H1 (cell line): ENCODE data around the gene CPA1. TPM values are rescaled to one million over a fixed set of nuclear protein-coding genes. Genes with fewer than 3 reads are reported as not detected.

ENCODE experiments used
- CTCF ChIA-PET: fragments of 300-600 bp; sonication (Branson Sonifier 250); formaldehyde crosslinking; loops from one replicate; lab custom pipeline; 2021; ENCODE audit not compliant: partially characterized antibody; lab: Charles Lee
- POLR2A ChIA-PET: fragments of 300-600 bp; sonication (Branson Sonifier 250); formaldehyde crosslinking; loops from one replicate; lab custom pipeline; 2021; ENCODE audit warnings: inconsistent platforms; ENCODE audit not compliant: partially characterized antibody; lab: Charles Lee
- DNase-seq, 2 experiments: peaks; one replicate each; pipeline versions ENCODE4 v3.0.0 to v3.0.0-alpha.2; 2010 to 2022; ENCODE audit warnings: low spot score in 2 of 2, low read depth in 1 of 2, mixed read lengths in 1 of 2
- FAIRE-seq: peaks from 2 replicates; lab custom pipeline; 2011; peaks lifted over from hg19 to GRCh38; lab: Jason Lieb, UNC
- H2AFZ ChIP-seq: 2 replicates; pipeline ENCODE4 v1.8.1; 2012; ENCODE audit warnings: low read length, inconsistent platforms
- H2AK5ac ChIP-seq: 2 replicates; pipeline ENCODE4 v1.6.1; 2013; ENCODE audit warnings: low read depth, low read length
- H2BK120ac ChIP-seq: replicated peaks from 2 replicates; pipeline ENCODE3; 2013; ENCODE audit warnings: low read depth, low read length, inconsistent platforms
- H2BK12ac ChIP-seq: 2 replicates; pipeline ENCODE4 v1.6.1; 2013; ENCODE audit warnings: low read depth, low read length
- H2BK15ac ChIP-seq: 2 replicates; pipeline ENCODE4 v1.6.1; 2013; ENCODE audit warnings: low read length
- H2BK20ac ChIP-seq: 2 replicates; pipeline ENCODE4 v1.6.1; 2013; ENCODE audit warnings: low read length
- H2BK5ac ChIP-seq: 2 replicates; pipeline ENCODE4 v1.6.1; 2013; ENCODE audit warnings: low read depth, low read length
- H3K14ac ChIP-seq: 2 replicates; pipeline ENCODE4 v1.6.1; 2013; ENCODE audit warnings: inconsistent platforms; ENCODE audit not compliant: insufficient read length
- H3K18ac ChIP-seq: 2 replicates; pipeline ENCODE4 v1.6.1; 2013; ENCODE audit warnings: low read length; ENCODE audit errors: extremely low read depth
- H3K23ac ChIP-seq: 2 replicates; pipeline ENCODE4 v1.6.1; 2013; ENCODE audit warnings: inconsistent platforms; ENCODE audit not compliant: insufficient read length
- H3K23me2 ChIP-seq: 2 replicates; pipeline ENCODE4 v1.6.1; 2013; ENCODE audit warnings: low read depth, low read length
- H3K27ac ChIP-seq: 2 replicates; pipeline ENCODE4 v1.6.1; 2011; ENCODE audit warnings: low read depth, low read length, inconsistent platforms
- H3K27me3 ChIP-seq, 4 experiments: replicated peaks in 1 of 4; 1 replicate in 1 of 4; 2 replicates in 3 of 4; pipeline versions ENCODE4 v1.6.1 to v1.8.1; 2011 to 2013; ENCODE audit warnings: low read length in 3 of 4, mild to moderate bottlenecking in 3 of 4, inconsistent platforms in 2 of 4, mixed read lengths in 2 of 4, moderate library complexity in 1 of 4; ENCODE audit not compliant: control insufficient read depth in 3 of 4, insufficient read depth in 3 of 4; ENCODE audit errors: extremely low read depth in 1 of 4
- H3K36me3 ChIP-seq, 4 experiments: 2 replicates each; pipeline versions ENCODE4 v1.6.1 to v1.8.1; 2011 to 2013; ENCODE audit warnings: mild to moderate bottlenecking in 4 of 4, low read length in 3 of 4, moderate library complexity in 2 of 4, control low read depth in 1 of 4, inconsistent platforms in 1 of 4; ENCODE audit not compliant: insufficient read depth in 4 of 4, control insufficient read depth in 2 of 4
- H3K4ac ChIP-seq: replicated peaks from 2 replicates; pipeline ENCODE3; 2013; ENCODE audit warnings: low read length, low read depth, mixed read lengths, inconsistent platforms; ENCODE audit not compliant: insufficient read length
- H3K4me1 ChIP-seq, 4 experiments: replicated peaks in 1 of 4; 1 replicate in 1 of 4; 2 replicates in 3 of 4; pipeline versions ENCODE4 v1.6.1 to v1.8.1; 2011 to 2013; ENCODE audit warnings: low read length in 3 of 4, inconsistent platforms in 2 of 4, mixed read lengths in 1 of 4; ENCODE audit not compliant: insufficient read depth in 4 of 4, control insufficient read depth in 3 of 4
- H3K4me2 ChIP-seq, 2 experiments: 2 replicates each; pipeline versions ENCODE4 v1.6.1 to v1.8.1; 2011 to 2013; ENCODE audit warnings: low read depth in 2 of 2, low read length in 2 of 2, control low read depth in 1 of 2, inconsistent platforms in 1 of 2, mild to moderate bottlenecking in 1 of 2; ENCODE audit not compliant: insufficient read depth in 1 of 2
- H3K4me3 ChIP-seq, 4 experiments: fragments of 200-600, 300-600 bp in 1 of 4; sonication (generic), shearing (Covaris generic), sonication (Bioruptor Twin) in 1 of 4; 2 replicates each; pipeline versions ENCODE4 v1.5.1 to v1.8.1; 2011 to 2016; ENCODE audit warnings: low read length in 4 of 4, low read depth in 3 of 4, control low read depth in 2 of 4, inconsistent platforms in 2 of 4, mild to moderate bottlenecking in 2 of 4, mixed read lengths in 1 of 4, moderate library complexity in 1 of 4; ENCODE audit not compliant: insufficient read depth in 2 of 4; ENCODE audit errors: extremely low read depth in 1 of 4
- H3K56ac ChIP-seq: replicated peaks from 2 replicates; pipeline ENCODE3; 2013; ENCODE audit warnings: low read depth, mild to moderate bottlenecking, mixed read lengths, low read length, inconsistent platforms; ENCODE audit not compliant: insufficient read length
- H3K79me1 ChIP-seq: 2 replicates; pipeline ENCODE4 v1.6.1; 2013; ENCODE audit warnings: low read depth, low read length, control low read depth
- H3K79me2 ChIP-seq, 2 experiments: 2 replicates each; pipeline versions ENCODE4 v1.6.1 to v1.8.1; 2012 to 2013; ENCODE audit warnings: low read length in 2 of 2, mild to moderate bottlenecking in 2 of 2, inconsistent platforms in 1 of 2; ENCODE audit not compliant: insufficient read depth in 2 of 2, control insufficient read depth in 1 of 2
- H3K9ac ChIP-seq, 4 experiments: replicated peaks in 1 of 4; 1 replicate in 1 of 4; 2 replicates in 3 of 4; pipeline versions ENCODE4 v1.6.1 to v1.8.1; 2011 to 2013; ENCODE audit warnings: low read depth in 3 of 4, low read length in 3 of 4, control low read depth in 2 of 4, mild to moderate bottlenecking in 2 of 4, moderate library complexity in 2 of 4, inconsistent platforms in 1 of 4; ENCODE audit errors: extremely low read depth in 1 of 4
- H3K9me3 ChIP-seq, 2 experiments: 2 replicates each; pipeline versions ENCODE4 v1.6.1 to v1.8.1; 2012 to 2013; ENCODE audit warnings: mild to moderate bottlenecking in 2 of 2, moderate library complexity in 2 of 2, control low read depth in 1 of 2, inconsistent platforms in 1 of 2, low read depth in 1 of 2, low read length in 1 of 2, mixed read lengths in 1 of 2; ENCODE audit not compliant: insufficient read depth in 2 of 2
- H4K20me1 ChIP-seq, 2 experiments: replicated peaks in 1 of 2; 2 replicates each; pipeline versions ENCODE3 to v1.8.1; 2011 to 2013; ENCODE audit warnings: inconsistent platforms in 2 of 2, low read length in 2 of 2, mild to moderate bottlenecking in 1 of 2; ENCODE audit not compliant: insufficient read depth in 2 of 2, control insufficient read depth in 1 of 2
- H4K5ac ChIP-seq: 2 replicates; pipeline ENCODE4 v1.6.1; 2013; ENCODE audit warnings: low read length, low read depth, mixed read lengths, inconsistent platforms; ENCODE audit not compliant: insufficient read length
- H4K8ac ChIP-seq: 2 replicates; pipeline ENCODE4 v1.8.0; 2013; ENCODE audit warnings: mild to moderate bottlenecking, moderate library complexity, low read length, inconsistent platforms; ENCODE audit not compliant: insufficient read depth; ENCODE audit errors: extremely low read depth
- H4K91ac ChIP-seq: replicated peaks from 2 replicates; pipeline ENCODE3; 2013; ENCODE audit warnings: low read length, mixed read lengths, inconsistent platforms; ENCODE audit not compliant: insufficient read length
- BRCA1 ChIP-seq: IDR thresholded peaks from 2 replicates; pipeline ENCODE4 v1.6.1; 2012; ENCODE audit warnings: low read depth, low read length, improper control_type of control experiment
- CHD1 ChIP-seq: IDR thresholded peaks from 2 replicates; pipeline ENCODE4 v1.6.1; 2012; ENCODE audit warnings: low read depth, low read length, improper control_type of control experiment
- EZH2 ChIP-seq: fragments of 200-600 bp; sonication (generic); IDR thresholded peaks from 2 replicates; pipeline ENCODE4 v1.7.1; 2012; ENCODE audit warnings: low read depth, mild to moderate bottlenecking, moderate library complexity, low read length, inconsistent platforms; ENCODE audit not compliant: severe bottlenecking
- HDAC2 ChIP-seq, 2 experiments: fragments of 300-600 bp in 1 of 2; sonication (generic) in 1 of 2; IDR thresholded peaks; 2 replicates each; pipeline ENCODE4 v1.6.1; 2011 to 2012; ENCODE audit warnings: low read depth in 2 of 2, low read length in 2 of 2, mild to moderate bottlenecking in 2 of 2, moderate library complexity in 2 of 2, borderline replicate concordance in 1 of 2, inconsistent platforms in 1 of 2
- JUND ChIP-seq: IDR thresholded peaks from 2 replicates; pipeline ENCODE4 v1.6.1; 2011; ENCODE audit warnings: mild to moderate bottlenecking, improper control_type of control experiment, low read length
- KDM1A ChIP-seq: fragments of 200-600, 300-600 bp; sonication (generic); IDR thresholded peaks from 2 replicates; pipeline ENCODE4 v1.7.1; 2016; ENCODE audit warnings: mild to moderate bottlenecking, low read length, borderline replicate concordance
- POLR2A ChIP-seq, 2 experiments: IDR thresholded peaks; 1 replicate in 1 of 2; 2 replicates in 1 of 2; pipeline ENCODE4 v1.6.1; 2011; ENCODE audit warnings: low read depth in 2 of 2, low read length in 2 of 2, mild to moderate bottlenecking in 2 of 2; ENCODE audit errors: control extremely low read depth in 1 of 2
- RAD21 ChIP-seq, 2 experiments: IDR thresholded peaks in 1 of 2; conservative IDR thresholded peaks in 1 of 2; 2 replicates each; pipeline ENCODE4 v1.6.1; 2011; ENCODE audit warnings: low read depth in 2 of 2, low read length in 2 of 2, improper control_type of control experiment in 1 of 2, inconsistent platforms in 1 of 2, mild to moderate bottlenecking in 1 of 2, moderate library complexity in 1 of 2
- SP2 ChIP-seq: IDR thresholded peaks from 2 replicates; pipeline ENCODE4 v1.6.1; 2012; ENCODE audit warnings: mild to moderate bottlenecking, low read length, inconsistent platforms
- SUZ12 ChIP-seq: fragments of 200-600 bp; sonication (generic); IDR thresholded peaks from 2 replicates; pipeline ENCODE4 v1.6.1; 2012; ENCODE audit warnings: mild to moderate bottlenecking, inconsistent platforms, low read length, moderate library complexity, mixed read lengths
- TAF7 ChIP-seq: optimal IDR thresholded peaks from 2 replicates; pipeline ENCODE3; 2011; ENCODE audit warnings: low read depth, mild to moderate bottlenecking, inconsistent platforms, low read length, moderate library complexity, borderline replicate concordance
- TEAD4 ChIP-seq: IDR thresholded peaks from 2 replicates; pipeline ENCODE4 v1.6.1; 2012; ENCODE audit warnings: low read depth, low read length, inconsistent platforms, mixed read lengths
- USF2 ChIP-seq: IDR thresholded peaks from 2 replicates; pipeline ENCODE4 v1.6.1; 2011; ENCODE audit warnings: low read length, improper control_type of control experiment
- WGBS, 2 experiments: shearing (Covaris generic) in 1 of 2; methylation state at CpG; one replicate each; pipeline versions ENCODE4 v1.1.6 to v1.1.7; 2013 to 2015; ENCODE audit warnings: low lambda C conversion rate in 2 of 2, mixed read lengths in 2 of 2, inconsistent platforms in 1 of 2, low coverage in 1 of 2, missing lambda C conversion rate in 1 of 2; ENCODE audit not compliant: insufficient replicate concordance in 2 of 2, insufficient coverage in 1 of 2, insufficient read length in 1 of 2; ENCODE audit errors: extremely low coverage in 1 of 2, missing lambda C conversion rate in 1 of 2; 5-methylcytosine and 5-hydroxymethylcytosine counted together
- polyA plus RNA-seq, 7 experiments: library from polyadenylated mRNA; depleted of rRNA in 3 of 7; stranded (reverse) in 5 of 7; unstranded in 2 of 7; fragments of >200 nt in 5 of 7; fragments of 200-250 nt in 2 of 7; gene quantifications; 1 replicate in 5 of 7; 2 replicates in 1 of 7; 4 replicates in 1 of 7; pipeline versions ENCODE4 v1.2.1 to v1.2.3, GENCODE V29; 2011 to 2013; ENCODE audit warnings: missing spikeins in 2 of 7, mixed read lengths in 2 of 7
- total RNA-seq: library from RNA; stranded (reverse); fragmentation: NEBNext Ultra II Directional; extraction: Animal tissue kit (Norgen Biotek cat#: 25700); gene quantifications from 2 replicates; pipeline ENCODE4 v1.2.1, GENCODE V29; 2021

The CPA1 gene
- total and polyA plus RNA-seq, 2 of the 8 experiments (the other 6 are each of a cell fraction or from before 2014, with no cell fraction given) = not detected

GRCh38 chr7:130346941-130347340 is 33.4 kb upstream of the CPA1 start:
- Histone ChIP-seq H3K56ac (no peak overlapping the region), H3K4me2 (no peak overlapping the region), H3K79me1 (no peaks in the 10 kb centered on the region), H2BK5ac (no peak overlapping the region), H2BK12ac (no peak overlapping the region), H3K27ac (no peak overlapping the region), H3K79me2 (no peaks in the 10 kb centered on the region), H2BK15ac (0 out of 2 replicates have a peak overlapping the region, but pooled peaks have one; percentile 29), H2AK5ac (no peak overlapping the region), H4K8ac (no peak overlapping the region), H3K4me1 (peaks cover 2 to 14% (median 8%) of the 10 kb centered on the region in 4 experiments), H3K27me3 (no peaks in the 10 kb centered on the region), H2AFZ (no peak overlapping the region), H4K91ac (no peak overlapping the region), H3K4me3 (no peak overlapping the region), H2BK120ac (no peak overlapping the region), H3K9ac (no peak overlapping the region), H3K4ac (no peak overlapping the region), H4K20me1 (no peaks in the 10 kb centered on the region), H3K36me3 (no peaks in the 10 kb centered on the region), H4K5ac (no peak overlapping the region), H3K23me2 (no peaks in the 10 kb centered on the region), H3K9me3 (no peaks in the 10 kb centered on the region), H2BK20ac (0 out of 2 replicates have a peak overlapping the region, but pooled peaks have one; percentile 32), H3K23ac (no peak overlapping the region), H3K18ac (no peak overlapping the region; the same call in none of the 2 replicates), H3K14ac (no peak overlapping the region)
- ChIA-PET CTCF (interaction anchor here (1.7 to 3.0 kb wide), 2 partner anchors 9 to 34 kb away, joined by 4 to 12 read pairs; partner anchors contain the start of gene CPA1), POLR2A (no interaction called here)
- WGBS, 2 experiments = 94% methylated on average over 12 of the region's 12 CpGs; no CpG with 5 or more reads in 1 of the 2 experiments
- FAIRE-seq (no peak), DNase-seq (no peak)
- TF ChIP-seq CHD1 (no peak), RAD21 (IDR thresholded peaks at IDR 0.05 in 1 of 2, conservative IDR thresholded peaks at IDR 0.05 in 1 of 2; ENCODE audit: low read depth in 2 of 2, low read length in 2 of 2) (no peak), USF2 (no peak), SUZ12 (no peak), TAF7 (no peak), POLR2A (IDR thresholded peaks at IDR 0.05; ENCODE audit: control extremely low read depth in 1 of 2, low read depth in 2 of 2, low read length in 2 of 2) (no peak), SP2 (no peak), EZH2 (no peak), TEAD4 (no peak), HDAC2 (IDR thresholded peaks at IDR 0.05; ENCODE audit: borderline replicate concordance in 1 of 2, low read depth in 2 of 2, low read length in 2 of 2) (no peak), JUND (no peak), KDM1A (no peak), BRCA1 (no peak)
